Measurements from ENCODE around the gene TXNL4B. TPM values are rescaled to one million over a fixed set of nuclear protein-coding genes. Genes with fewer than 3 reads are reported as not detected.

TXNL4B gene
- total RNA-seq, 1 experiment from 2014 or later: 10.3 TPM

Other genes with a start within 250 kb of the TXNL4B start
- 7.3 and 11.5 TPM in 2 replicates for gene ATXN1L, start 247.6 kb downstream of the TXNL4B start, total RNA-seq (2014; rRNA removed)
- gene ZNF821, start 209.4 kb downstream of the TXNL4B start, total RNA-seq (2014; rRNA removed): 6.6 and 7.4 TPM in 2 replicates
- 193 and 208 TPM in 2 replicates for gene IST1, start 198.1 kb downstream of the TXNL4B start, total RNA-seq (2014; rRNA removed)
- gene PKD1L3, start 93.2 kb downstream of the TXNL4B start, total RNA-seq (2014; rRNA removed): 0.06 TPM in 1 of 2 replicates, not detected in the other
- gene DHODH, start 84.9 kb downstream of the TXNL4B start, total RNA-seq (2014; rRNA removed): 5.3 and 7.6 TPM in 2 replicates
- gene HP, start 39.1 kb downstream of the TXNL4B start, total RNA-seq (2014; rRNA removed): not detected in 2 replicates
- not detected in 2 replicates for gene HPR, start 30.4 kb downstream of the TXNL4B start, total RNA-seq (2014; rRNA removed)
- 36.5 and 46.3 TPM in 2 replicates for gene DHX38, start 227 bp upstream of the TXNL4B start, total RNA-seq (2014; rRNA removed)
- gene PMFBP1, start 78.5 kb upstream of the TXNL4B start, total RNA-seq (2014; rRNA removed): 0.06 and 0.11 TPM in 2 replicates

All from LHCN-M2 (cell line).